ENCODE results near the gene PAK1.

The PAK1 gene

GRCh38 chr11:77278595-77279506 is 195.0 kb downstream of the PAK1 start:
- no peaks in the 10 kb centered on the region for H3K9me3 ChIP-seq (ENCODE audit: control insufficient read depth, low read length)
- no peak overlapping the region for H3K4me3 ChIP-seq (ENCODE audit: low read length)
- H3K36me3 ChIP-seq (ENCODE audit: control insufficient read depth, insufficient read depth, low read length, severe bottlenecking) = no peaks in the 10 kb centered on the region
- no peaks in the 10 kb centered on the region for H3K27me3 ChIP-seq (replicated peaks; ENCODE audit: control insufficient read depth, insufficient read depth, low read length)
- no peaks in the 10 kb centered on the region for H3K4me1 ChIP-seq (ENCODE audit: control insufficient read depth, insufficient read depth, low read length)
- no peak overlapping the region for H3K9ac ChIP-seq (ENCODE audit: low read length)
- DNase-seq (ENCODE audit: low read depth) = no peak

- Histone ChIP-seq H3K9me3 (ENCODE audit: control insufficient read depth, low read length) (no peaks in the 10 kb centered on the region), H3K4me1 (ENCODE audit: control insufficient read depth, insufficient read depth, low read length) (no peaks in the 10 kb centered on the region), H3K9ac (ENCODE audit: low read length) (no peak overlapping the region), H3K27me3 (replicated peaks; ENCODE audit: control insufficient read depth, insufficient read depth, low read length) (no peaks in the 10 kb centered on the region), H3K4me3 (ENCODE audit: low read length) (no peak overlapping the region), H3K36me3 (ENCODE audit: control insufficient read depth, insufficient read depth, low read length, severe bottlenecking) (no peaks in the 10 kb centered on the region)
- DNase-seq (ENCODE audit: low read depth) = no peak
These were observed 197.6 kb downstream of the PAK1 start for GRCh38 chr11:77276271-77276670.
